Measurements from ENCODE around the gene TSPAN12. TPM values are rescaled to one million over a fixed set of nuclear protein-coding genes. Genes with fewer than 3 reads are reported as not detected.
"Not testable (repeated sequence)": the region's sequence is repeated elsewhere in the genome, so short reads cannot be mapped to it uniquely, and the experiment has no call there.

TSPAN12 gene
- total and polyA plus RNA-seq, 2 of the 4 experiments (the other 2 are of a cell fraction) = 0.36 to 0.72 TPM

DNA sequence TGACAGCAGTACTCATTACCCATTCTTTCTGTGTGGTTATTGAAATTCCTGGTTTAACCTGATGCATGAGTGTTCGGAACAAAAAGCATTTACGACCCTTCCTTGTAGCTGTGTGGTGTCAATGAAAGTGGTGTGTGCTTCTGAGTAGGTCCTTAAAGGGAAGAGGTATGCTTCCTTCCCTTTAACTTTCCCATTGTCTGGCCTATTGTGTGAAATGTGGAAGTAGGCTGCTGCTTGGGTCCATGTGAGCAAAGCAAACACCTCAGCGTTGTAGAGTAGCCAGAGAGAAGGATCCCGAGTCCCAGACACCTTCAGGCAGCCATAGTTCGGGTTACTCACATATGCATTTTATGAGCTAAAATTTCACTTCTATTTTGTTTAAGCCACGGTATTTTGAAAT, 74.7 kb downstream of the TSPAN12 start:
- Histone ChIP-seq H3K56ac (ENCODE audit: extremely low read depth, insufficient read depth, low read length) (no peak overlapping the region), H3K79me1 (ENCODE audit: low read depth in 1 of 2, low read length in 2 of 2) (no peaks in the 10 kb centered on the region), H3K4me3 (ENCODE audit: insufficient read depth, low read depth, low read length) (no peak overlapping the region), H3K27me3 (ENCODE audit: control insufficient read depth, insufficient read depth, low read length) (no peaks in the 10 kb centered on the region; the same call in 1 of the 2 replicates), H2AFZ (replicated peaks; ENCODE audit: low read length, poor library complexity) (no peak overlapping the region), H4K5ac (ENCODE audit: low read depth, low read length) (no peak overlapping the region), H2AK9ac (replicated peaks; ENCODE audit: low read depth, low read length, poor library complexity) (no peak overlapping the region), H3K18ac (ENCODE audit: low read depth, low read length) (no peak overlapping the region), H3K9me3 (ENCODE audit: control insufficient read depth, insufficient read depth, low read length) (no peaks in the 10 kb centered on the region), H4K8ac (ENCODE audit: low read depth in 2 of 2, low read length in 2 of 2) (no peak overlapping the region), H2AK5ac (ENCODE audit: low read depth, low read length) (no peak overlapping the region), H2BK20ac (ENCODE audit: low read depth, low read length) (no peak overlapping the region), H2BK15ac (ENCODE audit: low read depth, low read length) (no peak overlapping the region), H3K14ac (replicated peaks; ENCODE audit: low read depth, low read length) (no peak overlapping the region), H3K9me1 (ENCODE audit: insufficient read depth, low read length) (no peaks in the 10 kb centered on the region), H4K20me1 (ENCODE audit: insufficient read depth, low read length) (no peaks in the 10 kb centered on the region), H3K23ac (ENCODE audit: low read depth, low read length) (no peak overlapping the region), H3K36me3 (ENCODE audit: control insufficient read depth, insufficient read depth, low read length) (no peaks in the 10 kb centered on the region; the same call in 1 of the 2 replicates), H2BK5ac (ENCODE audit: low read depth, low read length, poor library complexity, severe bottlenecking) (no peak overlapping the region), H2BK120ac (ENCODE audit: low read depth, low read length) (no peak overlapping the region), H4K91ac (ENCODE audit: insufficient read depth, low read depth, low read length) (no peak overlapping the region), H3K4ac (ENCODE audit: low read depth, low read length) (no peak overlapping the region), H3K9ac (ENCODE audit: low read depth, low read length) (no peak overlapping the region), H3K27ac (ENCODE audit: insufficient read depth, low read length) (no peak overlapping the region), H3K4me1 (ENCODE audit: control insufficient read depth, insufficient read depth, low read length) (no peaks in the 10 kb centered on the region), H3K4me2 (ENCODE audit: low read depth, low read length) (no peak overlapping the region)
- dilution Hi-C loops (cut with HindIII; ENCODE audit: low sequenced_read_pairs, unreplicated experiment) = no loop called here
- TF ChIP-seq, protein P1, sequence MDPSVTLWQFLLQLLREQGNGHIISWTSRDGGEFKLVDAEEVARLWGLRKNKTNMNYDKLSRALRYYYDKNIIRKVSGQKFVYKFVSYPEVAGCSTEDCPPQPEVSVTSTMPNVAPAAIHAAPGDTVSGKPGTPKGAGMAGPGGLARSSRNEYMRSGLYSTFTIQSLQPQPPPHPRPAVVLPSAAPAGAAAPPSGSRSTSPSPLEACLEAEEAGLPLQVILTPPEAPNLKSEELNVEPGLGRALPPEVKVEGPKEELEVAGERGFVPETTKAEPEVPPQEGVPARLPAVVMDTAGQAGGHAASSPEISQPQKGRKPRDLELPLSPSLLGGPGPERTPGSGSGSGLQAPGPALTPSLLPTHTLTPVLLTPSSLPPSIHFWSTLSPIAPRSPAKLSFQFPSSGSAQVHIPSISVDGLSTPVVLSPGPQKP (IDR thresholded peaks at IDR 0.05; ENCODE audit: borderline replicate concordance, low read depth, low read length) = no peak
- TF ChIP-seq RAD21 (IDR thresholded peaks at IDR 0.05; ENCODE audit: low read length) (no peak), RCOR1 (IDR thresholded peaks at IDR 0.05; ENCODE audit: insufficient replicate concordance, low read length) (no peak), POLR2A (IDR thresholded peaks at IDR 0.05; ENCODE audit: low read depth, low read length) (no peak), CEBPB (IDR thresholded peaks at IDR 0.05; ENCODE audit: low read depth, low read length) (no peak), BHLHE40 (IDR thresholded peaks at IDR 0.05; ENCODE audit: low read depth, low read length) (no peak)
- in situ Hi-C loops (cut with MboI; ENCODE audit: low sequenced_read_pairs) = no loop called here
- ChIA-PET POLR2A (ENCODE audit: unreplicated experiment) (no interaction called here), CTCF (interaction anchor here (1.0 kb wide), 1 partner anchor 23 kb away, joined by 4 read pairs; no protein-coding TSS in a partner anchor)
- no TSS peak for BruUV-seq (replicated peaks)
- WGBS, 2 experiments (ENCODE audit: extremely low coverage in 2 of 2, insufficient read length in 1 of 2) = no CpG with 5 or more reads among the region's 6 CpGs
- ATAC-seq (ENCODE audit: low read depth) (no peak), DNase-seq (no peak)
- intact Hi-C loops (cut with micrococcal nuclease) = no loop called here

DNA sequence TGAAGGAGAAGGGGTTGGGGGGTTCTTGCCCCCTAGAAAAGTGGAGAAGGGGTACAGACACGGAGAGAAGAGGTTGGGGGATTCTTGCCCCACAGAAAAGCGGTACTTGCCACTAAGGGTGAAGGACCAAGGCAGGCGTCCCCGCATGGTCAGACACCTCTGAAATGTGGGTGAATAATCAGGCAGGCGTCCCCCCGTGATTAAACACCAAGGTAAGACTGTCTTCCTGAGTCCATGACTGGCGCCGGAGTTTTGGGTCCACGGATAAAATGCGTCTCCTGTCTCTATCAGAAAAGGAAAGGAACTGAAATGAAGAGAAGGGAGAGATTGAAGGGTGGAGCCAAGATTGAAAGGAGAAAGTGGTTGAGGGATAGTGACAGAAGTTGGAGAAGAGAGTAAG, 76.0 kb downstream of the TSPAN12 start:
- DNase-seq; in situ Hi-C loops (cut with MboI; ENCODE audit: low sequenced_read_pairs); H3K4ac ChIP-seq (ENCODE audit: low read depth, low read length); H3K27me3 ChIP-seq (ENCODE audit: control insufficient read depth, insufficient read depth, low read length); H2BK120ac ChIP-seq (ENCODE audit: low read depth, low read length); H4K20me1 ChIP-seq (ENCODE audit: insufficient read depth, low read length); H3K36me3 ChIP-seq (ENCODE audit: control insufficient read depth, insufficient read depth, low read length); dilution Hi-C loops (cut with HindIII; ENCODE audit: low sequenced_read_pairs, unreplicated experiment); H3K18ac ChIP-seq (ENCODE audit: low read depth, low read length); H4K91ac ChIP-seq (ENCODE audit: insufficient read depth, low read depth, low read length); H3K4me1 ChIP-seq (ENCODE audit: control insufficient read depth, insufficient read depth, low read length); H3K56ac ChIP-seq (ENCODE audit: extremely low read depth, insufficient read depth, low read length); H2BK5ac ChIP-seq (ENCODE audit: low read depth, low read length, poor library complexity, severe bottlenecking); H3K4me3 ChIP-seq (ENCODE audit: insufficient read depth, low read depth, low read length); H2AFZ ChIP-seq (replicated peaks; ENCODE audit: low read length, poor library complexity); H3K79me1 ChIP-seq (ENCODE audit: low read depth in 1 of 2, low read length in 2 of 2); H3K14ac ChIP-seq (replicated peaks; ENCODE audit: low read depth, low read length); H3K9me3 ChIP-seq (ENCODE audit: control insufficient read depth, insufficient read depth, low read length); H3K4me2 ChIP-seq (ENCODE audit: low read depth, low read length); H4K5ac ChIP-seq (ENCODE audit: low read depth, low read length); H3K27ac ChIP-seq (ENCODE audit: insufficient read depth, low read length); H2AK9ac ChIP-seq (replicated peaks; ENCODE audit: low read depth, low read length, poor library complexity); H2AK5ac ChIP-seq (ENCODE audit: low read depth, low read length); ATAC-seq (ENCODE audit: low read depth); CTCF ChIA-PET; intact Hi-C loops (cut with micrococcal nuclease); H3K23ac ChIP-seq (ENCODE audit: low read depth, low read length); BruUV-seq (replicated peaks); H3K9ac ChIP-seq (ENCODE audit: low read depth, low read length); H3K9me1 ChIP-seq (ENCODE audit: insufficient read depth, low read length); POLR2A ChIA-PET (ENCODE audit: unreplicated experiment); H2BK20ac ChIP-seq (ENCODE audit: low read depth, low read length); H4K8ac ChIP-seq (ENCODE audit: low read depth in 2 of 2, low read length in 2 of 2); H2BK15ac ChIP-seq (ENCODE audit: low read depth, low read length): not testable (repeated sequence)
- WGBS, 2 experiments (ENCODE audit: extremely low coverage in 2 of 2, insufficient read length in 1 of 2) = 91% methylated on average over 9 of the region's 10 CpGs; no CpG with 5 or more reads in 1 of the 2 experiments
